SU-DHL-6 (cell line): ENCODE results near the gene SLAIN1.

Experiments used
- H2AFZ ChIP-seq: fragments of 200-600 bp; sonication (generic); 2 replicates; pipeline ENCODE4 v1.6.1; 2014; ENCODE audit warnings: low read depth, mild to moderate bottlenecking, moderate library complexity, mixed read lengths, antibody characterized with exemption, low read length; ENCODE audit not compliant: severe bottlenecking
- H3F3A ChIP-seq: fragments of 200-600 bp; shearing (Covaris generic); 2 replicates; pipeline ENCODE4 v1.6.0; 2016; ENCODE audit warnings: antibody characterized with exemption, mild to moderate bottlenecking; ENCODE audit not compliant: insufficient read depth
- H3K27ac ChIP-seq: fragments of 200-600 bp; sonication (generic); 2 replicates; pipeline ENCODE4 v1.5.1; 2016; ENCODE audit warnings: low read depth, mild to moderate bottlenecking, low read length, moderate library complexity, mixed read lengths
- H3K27me3 ChIP-seq: fragments of 200-600 bp; sonication (generic), shearing (Covaris generic); 2 replicates; pipeline ENCODE4 v1.6.0; 2014; ENCODE audit warnings: mild to moderate bottlenecking, low read length
- H3K36me3 ChIP-seq: fragments of 200-600 bp; sonication (generic); 2 replicates; pipeline ENCODE4 v1.6.1; 2014; ENCODE audit warnings: mild to moderate bottlenecking, low read length, mixed read lengths
- H3K4me2 ChIP-seq: fragments of 300-600, 200-600 bp; shearing (Covaris generic), sonication (generic); 2 replicates; pipeline ENCODE4 v1.6.0; 2014; ENCODE audit warnings: low read length, low read depth, mild to moderate bottlenecking; ENCODE audit not compliant: poor library complexity, severe bottlenecking
- H3K4me3 ChIP-seq: fragments of 200-600 bp; sonication (generic); 2 replicates; pipeline ENCODE4 v1.5.1; 2014; ENCODE audit warnings: antibody characterized with exemption, low read length, mild to moderate bottlenecking, mixed read lengths; ENCODE audit not compliant: insufficient read depth, poor library complexity, severe bottlenecking
- H3K79me2 ChIP-seq: fragments of 200-600 bp; sonication (generic); 2 replicates; pipeline ENCODE4 v1.6.1; 2014; ENCODE audit warnings: mild to moderate bottlenecking, low read length, moderate library complexity; ENCODE audit not compliant: insufficient read depth
- H3K9ac ChIP-seq: fragments of 200-600 bp; sonication (generic); 2 replicates; pipeline ENCODE4 v1.7.0; 2014; ENCODE audit warnings: mild to moderate bottlenecking, low read length
- H3K9me2 ChIP-seq: fragments of 200-600 bp; sonication (generic); replicated peaks from 2 replicates; pipeline ENCODE4 v1.6.1; 2014; ENCODE audit warnings: low read length; ENCODE audit not compliant: insufficient read depth
- H3K9me3 ChIP-seq: fragments of 200-600 bp; sonication (generic); 2 replicates; pipeline ENCODE4 v1.6.1; 2014; ENCODE audit warnings: low read length, mixed read lengths; ENCODE audit not compliant: insufficient read depth
- H4K20me1 ChIP-seq: fragments of 200-600 bp; sonication (generic); 2 replicates; pipeline ENCODE4 v1.6.1; 2014; ENCODE audit warnings: low read depth, mild to moderate bottlenecking, antibody characterized with exemption, low read length, moderate library complexity, mixed read lengths
- CTCF ChIP-seq: fragments of 200-600 bp; sonication (generic); IDR thresholded peaks from one replicate; pipeline ENCODE4 v1.5.1; 2017; ENCODE audit warnings: antibody characterized with exemption, mild to moderate bottlenecking, low read length, moderate library complexity; ENCODE audit not compliant: insufficient read depth, poor library complexity, severe bottlenecking
- EZH2phosphoT487 ChIP-seq: fragments of 200-600 bp; sonication (generic), shearing (Covaris generic); conservative IDR thresholded peaks from 2 replicates; pipeline ENCODE4 v1.6.1; 2018; ENCODE audit warnings: mild to moderate bottlenecking, antibody characterized with exemption, low read length, moderate library complexity, mixed read lengths

The SLAIN1 gene

GRCh38 chr13:77749344-77749880 is 51.9 kb downstream of the SLAIN1 start:
- Histone ChIP-seq H3F3A (no peaks in the 10 kb centered on the region), H3K4me3 (no peak overlapping the region), H3K27me3 (no peaks in the 10 kb centered on the region), H4K20me1 (no peaks in the 10 kb centered on the region), H3K79me2 (no peaks in the 10 kb centered on the region), H2AFZ (no peak overlapping the region), H3K9me2 (no peaks in the 10 kb centered on the region), H3K9ac (no peak overlapping the region), H3K4me2 (no peak overlapping the region), H3K9me3 (no peaks in the 10 kb centered on the region), H3K27ac (no peak overlapping the region), H3K36me3 (0 out of 2 replicates have a peak, but pooled peaks cover 3% of the 10 kb centered on the region)
- TF ChIP-seq EZH2phosphoT487 (no peak), CTCF (no peak)

GRCh38 chr13:77751513-77752456 is 54.3 kb downstream of the SLAIN1 start:
- Histone ChIP-seq H3K27me3 (no peaks in the 10 kb centered on the region), H4K20me1 (no peaks in the 10 kb centered on the region), H3K79me2 (no peaks in the 10 kb centered on the region), H3K4me3 (no peak overlapping the region), H3K9ac (no peak overlapping the region), H3K9me2 (no peaks in the 10 kb centered on the region), H3K27ac (no peak overlapping the region), H3F3A (no peaks in the 10 kb centered on the region), H2AFZ (no peak overlapping the region), H3K9me3 (no peaks in the 10 kb centered on the region), H3K4me2 (no peak overlapping the region), H3K36me3 (no peaks in the 10 kb centered on the region)
- TF ChIP-seq EZH2phosphoT487: no peak
- TF ChIP-seq CTCF: peak; percentile 79

- Histone ChIP-seq H3K9me2 (no peaks in the 10 kb centered on the region), H3K79me2 (no peaks in the 10 kb centered on the region), H3K36me3 (no peaks in the 10 kb centered on the region), H3K27me3 (no peaks in the 10 kb centered on the region), H3K9me3 (no peaks in the 10 kb centered on the region), H3K4me2 (no peak overlapping the region), H2AFZ (no peak overlapping the region), H3K4me3 (no peak overlapping the region), H4K20me1 (no peaks in the 10 kb centered on the region), H3K27ac (no peak overlapping the region), H3F3A (no peaks in the 10 kb centered on the region), H3K9ac (no peak overlapping the region)
- TF ChIP-seq CTCF (no peak), EZH2phosphoT487 (no peak)
Measured at GRCh38 chr13:77752512-77753069, 55.1 kb downstream of the SLAIN1 start.
